T-helper 2 cell treated with Interferon-gamma antibody and Interleukin-4, amounts not matched to agents 100 ng/mL and 5 ng/mL, for 36 hours (primary cell): ENCODE results near the gene AIRE. TPM values are rescaled to one million over a fixed set of nuclear protein-coding genes. Genes with fewer than 3 reads are reported as not detected.
"Not testable (repeated sequence)": the region's sequence is repeated elsewhere in the genome, so short reads cannot be mapped to it uniquely, and the experiment has no call there.

Source experiments
- intact Hi-C: fragments of 100-400 bp; cut with micrococcal nuclease; formaldehyde crosslinking; loops from one replicate; pipeline ENCODE4 v1.15.1; 2023
- total RNA-seq: library from RNA; stranded (reverse); gene quantifications from 2 replicates; pipeline ENCODE4 v1.2.3, GENCODE V29; 2022

The AIRE gene
- total RNA-seq, 1 donor from 2014 or later = 2.7 TPM

DNA sequence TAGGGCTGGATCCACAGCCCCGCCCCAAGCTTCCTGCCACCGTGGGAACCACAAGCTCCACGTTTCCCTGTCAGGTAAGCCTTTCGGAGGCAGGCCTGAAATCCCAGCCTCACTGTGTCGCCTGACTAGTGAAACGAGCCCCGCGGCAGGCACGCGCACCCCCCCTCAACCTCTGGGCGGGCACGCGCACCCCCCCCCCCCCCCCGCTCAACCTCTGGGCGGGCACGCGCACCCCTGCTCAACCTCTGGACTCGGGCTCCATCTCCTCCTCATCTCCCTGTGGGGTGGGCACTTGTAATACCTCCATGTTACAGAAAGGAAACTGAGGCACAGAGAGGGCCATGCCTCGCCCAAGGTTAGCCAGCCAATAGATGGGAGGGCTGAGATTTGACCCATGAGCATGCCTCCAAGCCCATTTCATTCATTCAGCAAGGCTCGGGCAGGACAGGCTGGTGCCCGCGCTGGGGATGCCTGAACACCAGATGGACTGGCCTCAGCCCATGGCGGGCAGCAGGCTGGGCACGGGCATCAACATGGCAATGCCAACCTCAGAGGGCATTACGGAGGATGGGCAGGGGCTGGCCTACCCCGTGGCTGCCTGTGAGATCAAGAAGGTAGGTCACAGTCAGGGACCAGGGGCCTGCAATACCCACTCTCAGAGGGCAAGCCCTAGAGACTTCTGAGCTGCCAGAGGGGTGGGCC, 48.8 kb downstream of the AIRE start:
- intact Hi-C loops = loop anchor here (5.0 kb wide), 2 partner anchors 322 to 1308 kb away; partner anchors contain the start of genes PCBP3 and TRAPPC10

DNA sequence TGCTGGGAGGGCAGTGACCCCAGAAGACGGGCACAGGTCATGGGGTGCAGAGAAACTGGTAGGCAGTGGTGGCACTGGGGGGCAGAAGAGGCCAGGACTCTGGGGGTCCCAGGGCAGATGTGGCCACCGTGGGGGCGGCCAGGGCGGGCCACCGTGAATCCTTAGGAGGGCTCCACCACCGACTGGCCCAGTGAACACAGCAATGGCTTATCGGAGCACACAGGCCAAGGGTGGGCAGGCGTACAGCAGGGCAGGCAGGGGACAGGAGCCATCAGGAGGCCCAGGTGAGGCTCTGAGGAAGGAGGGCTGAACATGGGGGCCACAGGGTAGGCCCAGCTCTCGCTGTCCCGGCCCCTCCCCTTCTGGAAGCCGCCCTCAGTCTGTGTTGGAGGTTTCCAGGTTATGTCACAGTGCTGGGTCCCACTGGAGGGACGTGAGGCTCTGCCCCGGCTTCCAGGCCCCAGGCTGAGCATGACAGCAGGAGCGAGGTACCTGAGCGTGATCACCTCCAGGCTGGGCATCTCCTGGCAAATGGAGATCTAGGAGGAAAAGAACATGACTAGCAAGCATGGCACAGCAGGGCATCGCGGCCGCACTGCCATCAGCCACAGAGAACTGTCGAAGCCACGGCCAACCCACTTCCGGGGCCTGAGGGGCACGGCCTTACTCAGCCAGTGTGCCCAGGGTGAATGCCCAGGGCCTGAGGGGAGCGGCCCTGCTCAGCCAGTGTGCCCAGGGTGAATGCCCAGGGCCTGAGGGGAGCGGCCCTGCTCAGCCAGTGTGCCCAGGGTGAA, 49.8 kb downstream of the AIRE start:
- intact Hi-C loops = loop anchor here (5.0 kb wide), 2 partner anchors 323 to 1307 kb away; partner anchors contain the start of genes PCBP3 and TRAPPC10

DNA sequence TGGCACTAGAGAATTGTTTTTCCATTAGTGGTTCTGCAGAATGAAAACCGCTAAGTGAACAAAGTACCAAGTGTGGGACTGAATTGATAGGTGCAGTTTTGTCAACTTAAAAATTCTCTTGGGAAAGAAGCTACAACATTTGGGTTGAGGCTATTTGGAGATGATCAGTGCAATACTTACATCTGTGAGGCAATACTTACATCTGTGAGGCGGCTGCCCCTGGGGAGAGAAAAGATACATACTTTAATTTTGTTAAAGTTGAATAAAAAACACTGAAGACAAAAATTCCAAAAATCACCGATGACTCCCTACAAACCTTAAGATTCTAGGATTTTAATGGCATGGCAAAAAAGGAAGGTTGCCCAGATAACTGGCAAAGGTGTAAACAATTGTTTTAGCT, 51.8 kb downstream of the AIRE start:
- intact Hi-C loops = loop anchor here (5.0 kb wide), 2 partner anchors 325 to 1305 kb away; partner anchors contain the start of genes PCBP3 and TRAPPC10

DNA sequence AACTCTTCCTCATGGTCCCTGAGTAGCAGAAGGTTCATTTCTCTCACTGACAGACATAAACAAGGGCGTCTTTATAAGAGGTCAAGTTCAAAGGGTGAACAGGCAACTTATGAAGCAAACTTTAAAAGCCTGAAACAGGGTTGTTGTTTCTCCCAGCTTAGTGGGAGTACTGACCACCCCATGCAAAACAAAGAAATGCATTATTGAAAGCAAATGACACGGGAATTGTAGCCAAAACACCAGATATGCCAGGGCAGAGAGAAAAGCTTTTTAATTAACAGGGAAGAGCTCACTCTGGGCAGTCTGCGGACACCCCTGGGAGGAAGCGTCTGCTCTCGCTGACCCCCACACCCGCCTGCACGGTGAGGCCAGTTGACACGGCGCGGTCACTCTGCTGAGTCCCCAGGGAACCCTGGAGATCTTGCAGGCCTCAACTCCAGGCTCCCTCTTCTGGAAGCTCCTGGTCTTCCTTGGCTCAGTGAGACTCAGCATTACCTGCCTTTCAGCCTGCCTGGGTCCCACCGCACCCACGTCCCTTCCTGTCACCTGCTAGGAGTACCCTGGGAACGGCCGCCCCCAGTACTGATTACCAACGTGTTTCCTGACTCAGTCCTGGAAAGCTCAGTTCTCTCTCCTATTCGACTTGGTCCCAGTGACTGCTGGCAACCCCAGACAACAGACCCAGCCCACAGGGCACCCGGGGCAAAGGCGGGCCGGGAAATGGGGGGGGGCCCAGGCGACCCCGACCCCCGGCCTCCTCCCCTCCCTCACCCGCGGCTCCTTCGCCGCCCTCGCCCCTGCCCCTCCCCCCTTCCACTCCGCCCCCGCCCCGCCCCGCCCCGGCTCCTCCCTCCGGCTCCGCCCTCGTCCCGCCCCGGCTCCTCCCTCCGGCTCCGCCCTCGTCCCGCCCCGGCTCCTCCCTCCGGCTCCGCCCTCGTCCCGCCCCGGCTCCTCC, 52.5 kb downstream of the AIRE start:
- intact Hi-C loops = loop anchor here (2.0 to 5.0 kb wide), 4 partner anchors 91 to 1304 kb away; partner anchors contain the start of genes PCBP3, SUMO3 and TRAPPC10

DNA sequence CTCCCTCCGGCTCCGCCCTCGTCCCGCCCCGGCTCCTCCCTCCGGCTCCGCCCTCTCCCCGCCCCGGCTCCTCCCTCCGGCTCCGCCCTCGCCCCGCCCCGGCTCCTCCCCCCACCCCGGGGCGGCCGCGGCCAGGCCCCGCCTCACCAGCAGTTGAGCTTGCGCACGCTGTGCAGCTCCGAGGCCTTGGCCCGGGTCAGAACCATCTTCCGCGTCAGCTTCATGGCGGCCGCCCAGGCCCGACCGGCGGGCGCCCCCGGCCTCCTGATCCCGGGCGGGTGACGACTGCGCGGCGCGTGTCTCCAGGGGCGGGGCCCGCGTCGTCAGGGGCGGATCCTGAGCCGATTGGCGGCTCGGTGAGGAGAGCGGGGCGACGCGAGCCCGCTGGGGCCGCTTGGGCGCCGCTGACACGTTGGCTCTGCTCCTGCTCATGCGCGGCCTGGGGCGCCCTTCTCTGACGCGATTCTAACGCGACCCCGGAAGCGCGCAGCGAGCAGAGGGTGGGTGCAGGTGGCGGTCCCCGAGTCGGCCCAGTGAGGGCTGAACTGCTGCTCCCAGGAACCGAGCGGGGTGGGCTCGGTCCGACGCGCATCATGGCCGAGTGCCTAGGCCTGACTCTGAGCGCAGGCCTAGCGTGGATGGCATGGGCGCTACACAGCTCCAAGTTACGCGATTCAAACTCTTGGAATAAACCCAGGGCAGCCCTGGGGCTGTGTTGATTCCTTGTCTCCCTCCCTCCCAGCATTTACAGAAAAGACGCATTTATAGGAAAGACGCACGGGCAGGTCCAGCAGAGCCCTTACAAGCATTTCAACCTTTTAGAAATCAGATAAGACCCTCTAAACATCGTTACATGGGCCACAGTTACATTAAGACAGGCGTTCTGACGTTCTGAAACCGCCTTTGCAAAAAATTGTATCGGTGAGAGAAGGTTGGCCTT, 53.6 kb downstream of the AIRE start, which contains the start of gene CFAP410:
TSS of gene CFAP410 (minus strand) at position 420 of the 940 bp plus-strand sequence. CDS start at position 224, 196 bp downstream.
- intact Hi-C loops = loop anchor here (1.0 to 5.0 kb wide), 5 partner anchors 90 to 1303 kb away; partner anchors contain the start of genes LRRC3, PCBP3, SUMO3 and TRAPPC10

DNA sequence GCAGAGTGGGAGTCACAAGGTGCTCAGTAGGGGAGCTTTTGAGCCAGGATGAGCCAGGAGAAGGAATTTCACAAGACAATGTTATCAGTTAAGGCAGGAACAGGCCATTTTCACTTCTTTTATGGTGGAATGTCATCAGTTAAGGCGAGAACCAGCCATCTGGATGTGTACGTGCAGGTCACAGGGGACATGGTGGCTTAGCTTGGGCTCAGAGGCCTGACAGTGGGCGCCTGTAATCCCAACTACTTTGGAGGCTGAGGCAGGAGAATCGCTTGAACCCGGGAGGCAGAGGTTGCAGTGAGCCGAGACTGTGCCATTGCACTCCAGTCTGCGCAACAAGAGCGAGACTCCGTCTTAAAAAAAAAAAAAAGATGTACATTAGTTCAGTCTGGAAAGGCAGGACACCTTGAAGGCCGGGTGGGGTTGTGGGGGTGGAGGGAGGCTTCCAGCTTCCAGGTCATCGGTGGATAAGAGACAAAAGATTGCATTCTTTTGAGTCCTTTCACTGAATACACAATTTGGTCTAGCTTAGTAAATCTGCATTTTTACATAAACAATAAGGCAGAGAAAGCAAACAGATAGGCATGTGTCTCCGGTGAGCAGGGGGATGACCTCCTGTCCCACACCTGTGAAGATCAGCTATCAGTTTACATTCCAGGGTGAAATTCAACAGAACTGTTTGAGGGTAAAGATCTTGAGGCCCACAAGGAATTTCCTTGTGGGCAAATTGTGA, 56.2 kb downstream of the AIRE start:
- intact Hi-C loops = not testable (repeated sequence)

DNA sequence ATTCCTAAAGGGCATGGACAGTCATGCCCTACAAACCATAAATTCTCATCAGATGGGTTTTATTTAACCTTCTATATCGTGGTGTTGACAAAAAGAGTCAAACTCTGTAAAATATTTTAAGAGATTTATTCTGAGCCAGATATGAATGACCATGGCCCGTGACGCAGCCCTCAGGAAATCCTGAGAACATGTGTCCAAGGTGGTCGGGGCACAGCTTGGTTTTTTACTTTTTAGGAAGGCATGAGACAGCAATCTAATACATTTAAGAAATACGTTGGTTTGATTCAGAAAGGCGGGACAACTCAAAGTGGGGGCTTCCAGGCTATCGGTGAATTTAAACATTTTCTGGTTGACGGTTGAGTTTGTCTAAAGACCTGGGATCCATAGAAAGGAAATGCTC, 57.3 kb downstream of the AIRE start:
- intact Hi-C loops = not testable (repeated sequence)

DNA sequence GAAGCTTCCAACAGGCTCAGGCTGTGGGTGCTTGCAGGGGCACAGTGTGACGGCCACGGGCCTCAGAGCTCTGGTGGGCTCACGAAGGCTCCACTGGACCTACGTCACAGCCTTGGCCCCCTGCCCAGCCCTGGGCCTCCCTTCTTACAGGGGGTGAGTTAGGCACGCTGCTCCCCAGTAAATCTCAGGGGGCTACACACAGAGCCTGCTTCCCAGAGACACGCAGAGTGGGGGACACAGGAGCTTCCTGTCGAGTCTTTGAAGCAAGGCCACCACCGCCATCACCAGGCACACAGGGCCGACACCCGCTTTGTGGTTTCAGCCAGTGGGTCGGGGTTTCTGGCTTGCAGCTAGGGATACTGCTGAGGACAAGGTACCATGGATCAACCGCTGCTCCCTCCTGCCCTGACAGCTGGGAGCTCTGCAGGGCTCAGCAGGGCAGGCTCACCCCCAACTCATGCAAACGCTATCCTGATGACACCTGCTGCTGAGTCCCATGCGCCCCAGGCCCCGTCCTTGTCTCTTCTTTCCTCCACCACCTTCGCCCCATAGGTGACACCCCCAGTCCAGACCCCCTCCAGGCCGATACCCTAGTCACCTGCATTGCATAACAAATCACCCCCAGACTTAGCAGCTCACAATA, 59.0 kb downstream of the AIRE start:
- intact Hi-C loops = no loop called here

DNA sequence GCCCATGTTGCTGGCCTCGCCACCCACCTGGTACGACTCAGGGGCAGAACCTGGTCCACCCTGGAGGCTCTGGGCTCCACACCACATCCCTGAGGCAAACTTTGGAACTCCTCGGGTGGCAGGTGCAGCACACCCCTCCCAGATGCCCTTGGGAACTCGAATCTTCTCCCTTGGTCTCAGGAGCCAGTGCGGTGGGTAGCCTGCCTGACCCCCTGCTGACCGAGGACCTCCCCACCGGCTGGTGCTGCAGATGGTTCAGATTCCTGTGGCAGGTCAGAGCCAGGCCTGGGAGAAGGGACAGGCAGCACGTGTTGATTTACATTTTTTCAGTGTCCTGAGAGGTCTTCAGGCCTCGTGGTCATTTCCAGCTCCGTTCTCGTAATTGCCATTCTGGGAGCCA, 59.8 kb downstream of the AIRE start:
- intact Hi-C loops = no loop called here

DNA sequence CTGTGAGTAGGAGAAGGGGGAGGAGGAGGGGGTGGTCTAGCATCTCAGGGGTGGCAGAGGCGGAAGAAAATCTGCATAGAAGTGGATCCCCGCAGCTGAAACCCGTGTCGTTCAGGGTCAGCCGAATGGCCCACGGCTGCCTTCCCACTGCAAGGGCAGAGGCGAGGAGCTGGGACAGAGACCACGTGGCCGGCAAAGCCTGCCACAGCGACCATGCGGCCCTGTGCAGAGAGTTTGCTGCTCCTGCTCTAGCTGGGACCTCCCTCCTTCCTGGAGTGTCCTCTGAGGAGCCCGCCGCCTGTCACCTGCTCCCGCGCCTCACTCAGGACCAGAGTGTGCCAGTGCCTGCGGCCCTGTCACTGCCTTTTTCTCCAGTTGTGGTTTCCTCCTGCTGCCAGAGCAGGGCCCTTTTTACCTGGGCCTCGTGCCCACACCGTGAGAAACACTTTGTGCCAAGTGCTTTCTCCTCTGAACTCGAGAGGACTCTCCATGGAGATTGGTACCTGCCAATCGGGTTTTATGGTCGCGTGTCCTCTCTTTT, 62.3 kb downstream of the AIRE start:
- intact Hi-C loops = no loop called here

Other genes with a start within 250 kb of the AIRE start
- 4.7 and 5.1 TPM in 2 replicates for gene PWP2, start 178.5 kb upstream of the AIRE start, total RNA-seq
- gene GATD3, start 152.2 kb upstream of the AIRE start, total RNA-seq = 14.4 and 18.5 TPM in 2 replicates
- gene ICOSLG, start 44.9 kb upstream of the AIRE start, total RNA-seq = 10.0 and 10.2 TPM in 2 replicates
- not detected in 2 replicates for gene DNMT3L, start 24.0 kb upstream of the AIRE start, total RNA-seq
- gene PFKL, start 14.2 kb downstream of the AIRE start, total RNA-seq = 217 and 219 TPM in 2 replicates
- gene CFAP410, start 53.5 kb downstream of the AIRE start, total RNA-seq = 19.8 and 19.9 TPM in 2 replicates
- gene TRPM2, start 67.7 kb downstream of the AIRE start, total RNA-seq = 17.8 and 20.6 TPM in 2 replicates
- gene LRRC3, start 169.6 kb downstream of the AIRE start, total RNA-seq = 3.3 and 3.9 TPM in 2 replicates